ENCODE results near the gene TBC1D24.

The TBC1D24 gene

DNA sequence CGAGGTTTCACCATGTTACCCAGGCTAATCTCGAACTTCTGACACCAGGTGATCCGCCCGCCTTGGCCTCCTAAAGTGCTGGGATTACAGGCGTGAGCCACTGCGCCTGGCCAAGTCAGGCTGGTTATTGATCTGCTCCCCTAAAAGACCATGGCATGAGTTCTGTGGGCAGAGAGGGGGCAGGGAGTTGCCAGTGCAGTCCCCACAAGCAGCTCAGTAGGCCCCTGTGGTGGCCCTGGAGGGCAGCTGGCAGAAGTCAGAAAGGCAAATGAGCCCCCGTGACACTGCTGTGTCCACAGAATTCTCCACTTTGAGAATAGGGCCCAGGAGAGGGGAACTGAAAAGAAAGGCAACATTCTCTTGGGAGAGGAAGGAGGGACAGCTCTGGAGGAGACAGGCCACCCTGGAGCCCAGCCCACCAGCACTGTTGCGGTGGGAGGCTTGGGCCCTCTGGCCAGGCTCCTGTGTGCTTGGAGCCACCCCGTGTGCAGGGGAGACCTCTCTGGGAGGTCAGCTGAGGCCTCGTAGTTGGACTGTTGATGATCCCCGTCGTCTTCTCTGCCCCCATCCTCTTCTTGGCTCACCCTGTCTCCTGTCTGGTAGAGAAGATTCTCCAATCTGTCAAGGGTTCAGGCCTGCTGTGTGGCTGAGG, 43.2 kb downstream of the TBC1D24 start:
- no peak for DNase-seq (ENCODE audit: low read depth)

DNA sequence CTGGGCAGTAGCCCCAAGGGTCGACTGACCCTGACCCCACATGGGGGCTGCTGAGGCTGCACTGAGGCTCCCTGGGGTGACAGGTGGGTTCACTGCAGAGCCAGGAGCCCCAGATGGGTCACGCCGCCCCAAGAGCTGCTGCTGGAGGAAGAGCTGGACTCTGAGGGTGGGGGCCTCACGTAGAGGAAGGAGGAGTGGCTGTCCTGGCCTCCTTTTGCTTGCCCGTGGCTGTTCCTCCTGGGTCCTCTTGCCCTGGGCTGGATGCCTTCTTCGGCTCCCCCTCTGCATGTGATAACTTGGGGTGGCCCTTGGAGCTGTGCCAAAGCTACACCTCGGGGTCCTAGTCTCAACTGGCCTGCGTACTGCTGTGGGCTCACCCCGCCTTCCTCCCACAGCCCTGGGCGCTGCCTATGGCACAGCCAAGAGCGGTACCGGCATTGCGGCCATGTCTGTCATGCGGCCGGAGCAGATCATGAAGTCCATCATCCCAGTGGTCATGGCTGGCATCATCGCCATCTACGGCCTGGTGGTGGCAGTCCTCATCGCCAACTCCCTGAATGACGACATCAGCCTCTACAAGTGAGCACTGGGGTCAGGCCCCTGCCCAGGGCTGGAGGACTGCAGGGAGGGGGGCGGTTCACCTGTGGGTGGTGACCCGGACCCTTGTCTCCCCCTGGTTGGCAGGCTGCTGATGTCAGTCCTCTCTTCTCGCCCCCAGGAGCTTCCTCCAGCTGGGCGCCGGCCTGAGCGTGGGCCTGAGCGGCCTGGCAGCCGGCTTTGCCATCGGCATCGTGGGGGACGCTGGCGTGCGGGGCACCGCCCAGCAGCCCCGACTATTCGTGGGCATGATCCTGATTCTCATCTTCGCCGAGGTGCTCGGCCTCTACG, 44.1 kb downstream of the TBC1D24 start:
- no peak for DNase-seq (ENCODE audit: low read depth)

GRCh38 chr16:2519711-2520080, 44.8 kb downstream of the TBC1D24 start:
- DNase-seq (ENCODE audit: low read depth) = no peak

DNA sequence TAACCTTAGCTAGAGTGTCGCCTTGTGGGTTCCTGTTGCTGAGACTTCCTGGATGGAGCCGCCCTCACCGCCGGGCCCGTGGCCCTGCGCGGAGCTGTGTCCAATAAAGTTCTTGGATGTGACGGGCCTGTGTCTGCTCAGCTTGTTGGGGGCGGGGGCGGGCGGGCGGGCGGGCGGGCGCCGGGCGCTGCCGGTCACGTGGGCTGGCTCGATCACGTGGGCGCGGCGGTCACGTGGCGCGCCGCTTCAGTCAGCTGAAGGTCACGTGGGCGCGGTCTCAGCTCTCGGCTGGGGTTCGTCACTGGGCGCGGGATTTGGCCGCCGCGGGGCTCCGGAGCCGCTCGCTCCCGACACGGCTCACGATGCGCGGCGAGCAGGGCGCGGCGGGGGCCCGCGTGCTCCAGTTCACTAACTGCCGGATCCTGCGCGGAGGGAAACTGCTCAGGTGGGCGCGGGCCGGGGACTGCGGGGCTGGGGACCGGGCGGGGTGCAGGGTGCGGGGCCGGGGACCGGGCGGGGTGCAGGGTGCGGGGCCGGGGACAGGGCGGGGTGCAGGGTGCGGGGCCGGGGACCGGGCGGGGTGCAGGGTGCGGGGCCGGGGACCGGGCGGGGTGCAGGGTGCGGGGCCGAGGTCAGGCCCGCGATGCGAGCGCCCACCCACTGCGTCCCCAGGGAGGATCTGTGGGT, 45.3 kb downstream of the TBC1D24 start, which contains the start of gene AMDHD2:
Gene AMDHD2, plus strand, starts transcription at position 275 of the 687 bp plus-strand sequence. Its CDS starts 88 bp downstream, at position 363.
- DNase-seq (ENCODE audit: low read depth) = no peak

DNA sequence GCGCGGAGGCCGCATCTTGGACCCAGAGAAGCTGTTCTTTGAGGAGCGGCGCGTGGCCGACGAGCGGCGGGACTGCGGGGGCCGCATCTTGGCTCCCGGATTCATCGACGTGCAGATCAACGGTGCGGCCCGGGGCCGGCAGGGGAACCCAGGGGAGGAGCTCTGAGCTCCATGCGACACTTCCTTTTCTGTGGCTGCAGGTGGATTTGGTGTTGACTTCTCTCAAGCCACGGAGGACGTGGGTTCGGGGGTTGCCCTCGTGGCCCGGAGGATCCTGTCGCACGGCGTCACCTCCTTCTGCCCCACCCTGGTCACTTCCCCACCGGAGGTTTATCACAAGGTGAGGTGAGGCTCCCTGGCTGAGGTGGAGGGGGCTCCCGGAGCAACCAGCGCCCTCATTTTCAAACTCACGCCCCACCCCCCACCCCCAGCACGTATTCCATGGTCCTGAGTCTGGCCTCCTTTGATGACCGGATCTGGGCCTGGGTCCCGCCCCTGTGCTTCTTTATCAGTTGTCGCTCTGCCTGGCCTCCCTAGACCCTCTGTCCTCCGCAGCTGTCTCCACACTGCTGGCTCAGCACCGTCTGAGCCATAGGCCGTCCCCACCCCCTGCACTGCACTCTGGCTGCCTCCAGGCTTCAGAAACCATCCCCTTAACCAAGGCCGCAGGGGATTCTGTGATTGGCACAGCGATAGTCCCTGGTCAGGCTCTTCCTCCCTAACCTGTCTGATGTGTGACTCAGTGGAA, 46.0 kb downstream of the TBC1D24 start:
- DNase-seq (ENCODE audit: low read depth) = no peak

DNA sequence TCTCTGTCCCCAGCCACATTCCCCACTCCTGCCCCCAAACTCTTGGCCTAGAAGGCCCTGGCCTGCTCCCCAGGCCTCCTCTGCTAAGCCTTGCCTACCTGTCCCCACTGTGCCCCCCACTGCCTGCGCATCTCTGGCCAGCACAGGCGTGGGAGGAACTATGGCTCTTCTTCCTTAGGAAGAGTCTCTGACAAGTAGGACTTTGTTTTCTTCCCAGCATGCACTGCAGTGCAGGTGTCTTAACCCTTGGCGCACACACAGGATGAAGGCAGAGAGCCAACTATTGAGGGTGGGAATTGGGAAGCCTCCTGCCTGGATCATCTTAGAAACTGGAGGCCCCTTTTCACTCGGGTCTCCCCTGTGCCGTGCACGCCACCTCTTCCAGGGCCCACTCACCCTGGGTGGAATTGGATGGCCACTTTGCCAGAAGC, 48.9 kb downstream of the TBC1D24 start:
- no peak for DNase-seq (ENCODE audit: low read depth)

DNA sequence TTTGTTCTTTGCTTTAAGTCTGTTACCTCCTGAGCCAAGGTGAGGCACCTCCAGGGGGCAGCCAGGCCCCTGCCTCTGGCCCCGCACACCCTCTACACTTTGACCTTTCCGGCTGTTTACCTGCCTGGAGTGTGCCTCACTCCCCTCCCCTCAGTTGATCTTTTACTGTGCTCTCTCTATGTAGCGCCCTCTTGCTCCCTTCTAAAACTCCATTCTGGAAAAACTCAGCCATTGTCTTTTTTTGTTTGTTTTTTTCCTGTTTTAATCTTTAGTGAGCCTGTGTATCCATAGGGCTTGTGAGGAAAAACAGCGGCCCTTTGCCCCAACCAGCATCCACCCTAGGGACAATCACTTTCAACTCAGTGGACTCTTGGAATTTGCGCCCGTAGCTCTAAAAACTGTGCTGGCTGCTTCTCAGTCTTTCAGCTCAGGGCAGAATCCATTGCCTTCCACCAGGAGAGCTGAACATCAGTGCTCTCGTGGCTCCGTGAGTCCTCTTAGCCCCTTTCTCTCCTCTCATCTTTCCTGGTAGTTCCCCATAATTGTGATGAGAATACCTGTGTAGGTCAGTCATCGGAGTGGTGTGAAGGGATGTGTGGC, 49.5 kb downstream of the TBC1D24 start:
- no peak for DNase-seq (ENCODE audit: low read depth)

GRCh38 chr16:2526135-2526534, 51.2 kb downstream of the TBC1D24 start:
- no peak for DNase-seq (ENCODE audit: low read depth)

DNA sequence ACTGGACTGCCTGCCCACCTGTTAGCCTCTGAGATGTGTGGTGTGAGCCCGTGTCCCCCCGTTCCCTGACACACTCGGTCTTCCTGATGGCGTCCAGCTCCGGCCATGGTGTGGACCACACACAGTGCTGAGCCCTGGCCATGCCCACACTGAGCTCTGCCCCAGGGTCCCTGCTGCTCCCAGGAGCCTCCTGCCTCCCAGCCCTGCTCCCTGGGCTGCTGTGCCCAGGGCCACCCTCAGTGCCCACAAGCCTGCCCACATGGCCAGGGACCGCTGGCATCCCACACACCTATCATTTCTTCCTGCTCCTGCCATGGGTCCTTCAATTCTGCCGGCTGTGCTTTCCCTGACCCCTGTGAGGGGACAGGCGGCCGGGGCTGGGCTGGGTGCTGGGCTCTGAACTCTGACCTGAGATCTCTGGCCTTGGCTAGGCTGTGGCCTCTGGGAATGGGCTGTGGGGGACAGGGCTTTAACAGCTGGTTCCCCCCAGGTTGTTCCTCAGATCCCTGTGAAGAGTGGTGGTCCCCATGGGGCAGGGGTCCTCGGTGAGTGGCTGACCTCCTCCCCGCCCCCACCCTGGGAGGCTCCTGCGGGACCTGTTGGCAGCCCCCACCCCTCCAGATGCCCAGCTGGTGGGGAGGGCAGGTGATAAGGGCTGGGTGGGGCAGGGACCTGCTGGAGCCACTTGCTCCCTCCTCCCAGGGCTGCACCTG, 52.3 kb downstream of the TBC1D24 start:
- DNase-seq (ENCODE audit: low read depth) = no peak

GRCh38 chr16:2527784-2528100, 52.8 kb downstream of the TBC1D24 start:
- DNase-seq (ENCODE audit: low read depth) = no peak

DNA sequence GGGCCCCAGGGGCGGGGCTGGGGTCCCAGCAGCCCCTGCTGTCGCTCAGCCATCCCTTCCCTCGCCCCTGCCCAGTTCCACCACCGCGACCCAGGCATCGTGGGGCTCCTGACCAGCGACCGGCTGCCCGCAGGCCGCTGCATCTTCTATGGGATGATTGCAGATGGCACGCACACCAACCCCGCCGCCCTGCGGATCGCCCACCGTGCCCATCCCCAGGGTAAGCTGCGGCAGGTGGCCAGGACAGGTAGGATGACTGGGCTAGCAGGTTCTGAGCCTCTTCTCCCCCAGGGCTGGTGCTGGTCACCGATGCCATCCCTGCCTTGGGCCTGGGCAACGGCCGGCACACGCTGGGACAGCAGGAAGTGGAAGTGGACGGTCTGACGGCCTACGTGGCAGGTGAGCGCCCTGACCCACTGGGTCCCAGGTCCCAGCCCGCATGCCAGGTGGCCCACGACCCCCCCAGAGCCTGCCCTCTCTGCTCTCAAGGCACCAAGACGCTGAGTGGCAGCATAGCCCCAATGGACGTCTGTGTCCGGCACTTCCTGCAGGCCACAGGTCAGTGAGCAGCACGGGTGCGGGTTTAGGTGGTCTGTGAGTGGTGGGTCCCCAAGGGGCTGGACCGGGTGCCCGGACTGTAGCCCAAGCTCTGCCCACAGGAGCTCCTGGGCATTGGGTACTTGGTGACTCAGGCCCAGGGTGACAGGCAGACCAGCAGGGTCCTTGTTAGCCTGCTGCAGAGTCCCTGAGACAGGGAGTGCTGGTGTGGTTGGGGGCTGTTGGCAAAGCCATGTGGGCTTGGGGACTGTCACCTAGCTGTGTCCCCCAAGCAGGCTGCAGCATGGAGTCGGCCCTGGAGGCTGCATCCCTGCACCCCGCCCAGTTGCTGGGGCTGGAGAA, 53.5 kb downstream of the TBC1D24 start:
- no peak for DNase-seq (ENCODE audit: low read depth)

- DNase-seq (ENCODE audit: low read depth) = no peak
Observed at GRCh38 chr16:2529061-2529931, 54.4 kb downstream of the TBC1D24 start.

- DNase-seq (ENCODE audit: low read depth) = no peak
Observed at GRCh38 chr16:2529961-2530628, 55.2 kb downstream of the TBC1D24 start.

DNA sequence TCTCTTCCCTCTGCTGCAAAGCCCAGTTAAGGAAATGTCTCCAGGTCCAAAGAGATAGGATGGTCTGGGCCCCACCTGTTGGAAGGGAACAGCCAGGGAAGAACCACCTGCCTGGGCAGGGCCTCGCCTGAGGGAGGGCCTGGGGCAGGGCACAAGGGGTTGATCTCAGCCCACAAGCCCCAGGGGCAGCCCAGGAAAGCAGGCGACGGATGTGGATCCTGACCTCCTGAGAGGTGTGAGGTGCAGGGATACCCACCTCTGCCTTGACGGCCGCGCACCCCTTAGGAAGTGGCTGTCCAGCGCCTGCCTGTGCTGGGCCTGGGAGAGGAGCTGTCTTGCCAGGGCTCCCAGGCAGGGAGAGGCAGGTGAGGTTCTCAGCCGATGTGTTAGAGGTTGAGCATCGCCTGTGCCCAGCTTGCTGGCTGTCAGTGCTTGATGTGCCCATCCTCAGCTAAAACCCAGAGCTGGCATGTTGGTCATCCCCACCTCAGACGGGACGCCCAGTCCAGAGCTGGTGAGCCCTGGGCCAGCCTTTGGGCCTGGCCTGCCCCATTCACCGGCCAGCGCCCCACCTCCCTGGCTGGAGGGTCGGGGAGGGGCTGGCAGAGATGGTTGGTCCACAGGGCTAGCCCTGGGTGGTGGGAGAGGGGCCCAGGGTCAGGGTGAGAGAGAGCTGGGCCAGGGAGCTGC, 55.8 kb downstream of the TBC1D24 start:
- DNase-seq (ENCODE audit: low read depth) = no peak

DNA sequence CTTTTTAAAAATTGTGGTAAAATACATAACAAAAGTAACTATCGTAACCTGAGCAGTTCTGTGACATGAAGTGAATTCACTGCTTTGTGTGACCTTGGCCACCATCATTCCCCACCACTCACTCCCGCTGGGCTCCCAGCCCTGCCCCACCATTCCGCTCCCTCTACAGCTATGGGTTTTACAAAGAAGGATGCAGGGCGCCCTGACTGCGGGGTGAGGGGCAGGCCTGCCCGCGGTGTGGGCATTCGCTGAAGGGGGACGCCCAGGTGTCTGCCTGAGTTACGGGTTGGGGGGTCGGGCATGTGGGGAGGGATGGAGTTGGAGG, 56.4 kb downstream of the TBC1D24 start, which contains the start of gene CEMP1:
Gene CEMP1, minus strand, starts transcription at position 38 of the 325 bp plus-strand sequence. CDS start 335 bp downstream, outside the sequence.
- DNase-seq (ENCODE audit: low read depth) = no peak

DNA sequence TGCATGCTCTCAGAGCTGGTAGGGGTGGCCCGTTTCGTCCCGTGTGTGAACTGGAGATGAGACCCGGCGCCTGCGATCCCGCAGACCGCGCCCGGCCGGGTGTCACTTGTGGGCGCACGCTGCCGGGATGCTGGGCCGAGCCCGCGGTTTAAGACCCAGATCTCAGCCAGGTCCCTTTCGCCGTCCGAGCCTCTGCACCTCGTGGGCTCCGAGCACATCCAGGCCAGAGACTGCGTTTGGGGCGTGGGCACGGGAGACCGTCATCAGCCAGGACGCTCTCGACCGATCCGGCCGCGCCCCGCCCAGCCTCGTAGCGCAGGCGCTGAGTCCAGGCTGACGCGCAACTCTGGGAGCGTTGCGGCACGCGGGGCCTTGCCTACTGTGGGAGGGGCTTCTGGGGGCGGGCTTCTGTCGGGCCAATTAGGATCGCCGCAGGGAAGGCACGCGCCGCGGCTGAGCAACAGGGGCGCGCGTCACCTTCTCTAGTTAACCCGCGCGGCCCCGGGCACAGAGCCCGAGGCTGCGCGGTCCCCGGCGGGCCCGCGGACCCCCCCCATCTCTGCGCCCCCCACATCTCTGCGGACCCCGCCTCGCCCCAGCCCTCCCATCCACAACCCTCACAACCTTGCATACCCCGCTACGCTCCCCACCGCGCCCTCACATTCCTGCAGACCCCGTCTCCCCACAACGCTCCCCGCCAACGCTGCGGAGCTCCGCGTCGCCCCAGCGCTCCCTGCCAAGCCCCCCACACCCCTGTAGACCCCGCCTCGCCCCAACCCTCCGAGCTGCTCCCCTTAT, 57.0 kb downstream of the TBC1D24 start:
- peak; percentile 82 for DNase-seq (ENCODE audit: low read depth)
